ENCODE data around the gene LMBRD1. TPM values are rescaled to one million over a fixed set of nuclear protein-coding genes. Genes with fewer than 3 reads are reported as not detected.

Gene LMBRD1
- total RNA-seq, 1 experiment from 2014 or later = 17.0 TPM

GRCh38 chr6:69632932-69633331 lies 163.9 kb downstream of the LMBRD1 start:
- no peak overlapping the region for H2AK5ac ChIP-seq (ENCODE audit: insufficient read length, low read length)
- H3K14ac ChIP-seq (ENCODE audit: insufficient read depth, low read length) = no peak overlapping the region
- no peaks in the 10 kb centered on the region for H3K4me1 ChIP-seq (ENCODE audit: insufficient read depth, low read length)
- Mint-ChIP-seq H3K4me1 (peaks cover 18 to 21% of the 10 kb centered on the region in 2 experiments), H3K27ac (no peak overlapping the region; a peak in 1 of 7 replicates), H3K36me3 (ENCODE audit: insufficient read depth in 1 of 3, low read depth in 3 of 3) (peaks cover 0 to 4% (median 0%) of the 10 kb centered on the region in 3 experiments; a peak in 1 of 7 replicates), H3K4me3 (no peak overlapping the region), H3K27me3 (ENCODE audit: low read depth) (no peaks in the 10 kb centered on the region), H3K9me3 (no peaks in the 10 kb centered on the region; a peak in 1 of 5 replicates)
- H2BK20ac ChIP-seq (ENCODE audit: low read depth, low read length, poor library complexity, severe bottlenecking) = no peak overlapping the region
- no peak overlapping the region for H2BK15ac ChIP-seq (ENCODE audit: low read depth, low read length)
- no peak overlapping the region for H3K56ac ChIP-seq (ENCODE audit: insufficient read length, low read depth, low read length)
- H3T11ph ChIP-seq (ENCODE audit: low read length) = no peak overlapping the region
- H3K9me3 ChIP-seq (ENCODE audit: control insufficient read depth, low read depth, low read length) = no peaks in the 10 kb centered on the region
- H2BK12ac ChIP-seq (ENCODE audit: insufficient read length, low read depth, low read length) = no peak overlapping the region
- TF ChIP-seq CTCF (conservative IDR thresholded peaks at IDR 0.05) = no peak
- no CpG with 5 or more reads among the region's 2 CpGs for WGBS (ENCODE audit: extremely low coverage, insufficient read length, low lambda C conversion rate)
- no peak overlapping the region for H4K8ac ChIP-seq (replicated peaks; ENCODE audit: insufficient read length, low read depth, low read length)
- no peaks in the 10 kb centered on the region for H3K79me1 ChIP-seq (ENCODE audit: insufficient read depth, low read depth, low read length, poor library complexity, severe bottlenecking)
- H3K27me3 ChIP-seq (ENCODE audit: insufficient read depth, low read length) = no peaks in the 10 kb centered on the region
- DNase-seq = no peak
- H3K27ac ChIP-seq (ENCODE audit: insufficient read length, low read depth, low read length) = no peak overlapping the region
- no peak overlapping the region for H3K4ac ChIP-seq (ENCODE audit: low read depth, low read length)
- H3K18ac ChIP-seq (ENCODE audit: insufficient read length, low read depth, low read length) = no peak overlapping the region
- no peak overlapping the region for H3K4me2 ChIP-seq (ENCODE audit: insufficient read depth, insufficient read length, low read length)
- no peaks in the 10 kb centered on the region for H4K20me1 ChIP-seq (ENCODE audit: control insufficient read depth, insufficient read depth, insufficient read length)
- H3K79me2 ChIP-seq (ENCODE audit: insufficient read depth, low read length) = no peaks in the 10 kb centered on the region
- H3K23ac ChIP-seq (ENCODE audit: insufficient read length, low read depth, low read length) = no peak overlapping the region
- H2BK120ac ChIP-seq (ENCODE audit: low read depth, low read length, poor library complexity, severe bottlenecking) = no peak overlapping the region
- no peaks in the 10 kb centered on the region for H3K23me2 ChIP-seq (ENCODE audit: insufficient read length, low read depth, low read length, poor library complexity, severe bottlenecking)
- no peak overlapping the region for H4K5ac ChIP-seq (ENCODE audit: insufficient read length, low read depth, low read length)
- H2BK5ac ChIP-seq (ENCODE audit: insufficient read length, low read length) = no peak overlapping the region
- H3K9ac ChIP-seq (ENCODE audit: extremely low read depth, insufficient read length, low read length) = no peak overlapping the region
- no peak overlapping the region for H2AFZ ChIP-seq (ENCODE audit: low read length)
- H4K91ac ChIP-seq (ENCODE audit: insufficient read length, low read depth, low read length) = no peak overlapping the region

All from H9 (cell line).